Measurements from ENCODE around the gene ZNF549. TPM values are rescaled to one million over a fixed set of nuclear protein-coding genes. Genes with fewer than 3 reads are reported as not detected.

ZNF549 gene
- total and polyA plus RNA-seq, 2 of the 13 experiments (the other 11 are each of a cell fraction or from before 2014, with no cell fraction given) = 2.8 to 6.4 TPM

- TF ChIP-seq ZNF577 (CRISPR knock-in tag; IDR thresholded peaks at IDR 0.05; ENCODE audit: borderline replicate concordance, low read depth) (no peak), ATM (IDR thresholded peaks at IDR 0.05; ENCODE audit: borderline replicate concordance) (no peak), ZNF354B (CRISPR knock-in tag; IDR thresholded peaks at IDR 0.05) (no peak), TRAFD1 (CRISPR knock-in tag; IDR thresholded peaks at IDR 0.05; ENCODE audit: borderline replicate concordance) (no peak), TCF7L2 (IDR thresholded peaks at IDR 0.05; ENCODE audit: low read depth, low read length) (no peak), ETV6 (CRISPR knock-in tag; conservative IDR thresholded peaks at IDR 0.05) (no peak), SMARCC2 (IDR thresholded peaks at IDR 0.05) (no peak), ELF3 (CRISPR knock-in tag; IDR thresholded peaks at IDR 0.05) (peak; percentile 90), ZNF235 (CRISPR knock-in tag; IDR thresholded peaks at IDR 0.05; ENCODE audit: borderline replicate concordance) (no peak; the same call in 1 of the 2 replicates), HIC2 (CRISPR knock-in tag; IDR thresholded peaks at IDR 0.05; ENCODE audit: low read depth) (no peak), GMEB2 (CRISPR knock-in tag; IDR thresholded peaks at IDR 0.05; ENCODE audit: low read depth) (peak; percentile 60; the same call in 1 of the 2 replicates), ZSCAN22 (CRISPR knock-in tag; IDR thresholded peaks at IDR 0.05) (peak; percentile 100), PRDM10 (CRISPR knock-in tag; IDR thresholded peaks at IDR 0.05; ENCODE audit: low read depth) (no peak), DMTF1 (CRISPR knock-in tag; IDR thresholded peaks at IDR 0.05) (no peak), GLMP (CRISPR knock-in tag; IDR thresholded peaks at IDR 0.05; ENCODE audit: borderline replicate concordance) (no peak), JUNB (CRISPR knock-in tag; IDR thresholded peaks at IDR 0.05; ENCODE audit: borderline replicate concordance) (no peak)
Observed at GRCh38 chr19:57578487-57579205, 51.5 kb downstream of the ZNF549 start, which contains the start of gene ZNF416 (continued).

Measured in HepG2 (cell line).